Left lung (tissue), 10 donors: Measurements from ENCODE around the gene TTLL3. TPM values are rescaled to one million over a fixed set of nuclear protein-coding genes. Genes with fewer than 3 reads are reported as not detected.

Experiments
- ATAC-seq: fragments of 200-7000 bp; cut with Tn5 transposase; one replicate; pipeline ENCODE4 v1.9.1; 2020; ENCODE audit warnings: moderate library complexity
- DNase-seq, 4 donors: peaks; one replicate each; pipeline ENCODE4 v3.0.0-alpha.2; 2013 to 2020
- H3K27ac ChIP-seq, 2 donors: fragments of 200-600 bp; sonication (generic) in 1 of 2; one replicate each; pipeline versions ENCODE4 v1.5.0 to v1.8.0; 2020 to 2021
- H3K27me3 ChIP-seq, 2 donors: fragments of 200-600 bp; sonication (generic) in 1 of 2; one replicate each; pipeline versions ENCODE4 v1.5.0 to v1.8.0; 2020 to 2021
- H3K36me3 ChIP-seq, 2 donors: fragments of 200-600 bp; sonication (generic) in 1 of 2; one replicate each; pipeline versions ENCODE4 v1.5.0 to v1.8.0; 2020 to 2021
- H3K4me1 ChIP-seq, 2 donors: fragments of 200-600 bp; one replicate each; pipeline ENCODE4 v1.8.0; 2021
- H3K4me3 ChIP-seq, 2 donors: fragments of 200-600 bp; sonication (generic) in 1 of 2; one replicate each; pipeline versions ENCODE4 v1.5.0 to v1.8.0; 2020 to 2021; ENCODE audit warnings: mild to moderate bottlenecking in 1 of 2
- H3K9me3 ChIP-seq, 2 donors: fragments of 200-600 bp; sonication (generic) in 1 of 2; one replicate each; pipeline versions ENCODE4 v1.5.0 to v1.8.0; 2020 to 2021
- intact Hi-C, 2 donors: fragments of 100-400 bp; cut with DNase I; formaldehyde crosslinking; loops; one replicate each; pipeline versions ENCODE4 v1.11.2 to v1.14.2; 2022
- polyA plus RNA-seq, 6 donors: library from polyadenylated mRNA; unstranded; fragments of 120-200 nt; gene quantifications; one replicate each; pipeline ENCODE4 v1.2.1, GENCODE V29; 2013; ENCODE audit not compliant: insufficient read length in 6 of 6
- total RNA-seq, 2 donors: library from RNA; stranded (reverse); fragmentation: NEBNext Ultra II Directional; extraction: Animal tissue kit (Norgen Biotek cat#: 25700); gene quantifications; one replicate each; pipeline ENCODE4 v1.2.1, GENCODE V29; 2021
- TF ChIP-seq, protein P1 (sequence below), 2 donors: fragments of 200-600 bp; sonication (generic) in 1 of 2; IDR thresholded peaks; one replicate each; pipeline versions ENCODE4 v1.5.0 to v1.8.0; 2021; ENCODE audit warnings: antibody characterized with exemption in 2 of 2
- donor health status: DM: no; HTN: yes; CAD: no.
- donor health status: DM: no; HTN: no; CAD: no.

TTLL3 gene
- total and polyA plus RNA-seq, 8 donors, result 30.5 to 103 (median 88.6) TPM

DNA sequence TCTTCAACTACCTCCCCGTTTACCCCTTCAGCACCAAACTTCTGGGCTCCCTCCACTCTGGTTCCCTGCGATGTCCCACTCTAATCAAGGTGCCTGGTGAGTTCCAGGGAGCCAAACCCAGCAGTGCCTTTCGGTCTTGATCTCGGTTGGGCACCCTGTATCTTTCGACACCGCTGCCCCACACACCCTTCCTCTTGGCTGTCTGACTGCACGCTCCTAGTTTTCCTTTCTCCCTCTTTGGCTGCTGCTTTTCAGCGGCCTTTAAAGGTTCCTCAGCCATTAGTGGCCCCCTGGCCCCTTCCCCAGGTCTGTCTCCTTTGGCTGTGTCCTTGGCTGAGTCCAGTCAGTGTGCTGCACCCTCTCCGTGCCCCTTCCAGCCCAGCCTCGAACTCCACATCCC is 784 bp downstream of the TTLL3 start:
- ATAC-seq, result no peak
- no peak for DNase-seq
- no peaks in the 10 kb centered on the region for H3K9me3 ChIP-seq
- H3K27me3 ChIP-seq, result no peaks in the 10 kb centered on the region
- intact Hi-C loops, result no loop called here
- peaks cover 0 to 49% of the 10 kb centered on the region in 2 donors for H3K36me3 ChIP-seq
- H3K27ac ChIP-seq, result peak overlapping the region; percentile 96 to 97
- TF ChIP-seq, protein P1, sequence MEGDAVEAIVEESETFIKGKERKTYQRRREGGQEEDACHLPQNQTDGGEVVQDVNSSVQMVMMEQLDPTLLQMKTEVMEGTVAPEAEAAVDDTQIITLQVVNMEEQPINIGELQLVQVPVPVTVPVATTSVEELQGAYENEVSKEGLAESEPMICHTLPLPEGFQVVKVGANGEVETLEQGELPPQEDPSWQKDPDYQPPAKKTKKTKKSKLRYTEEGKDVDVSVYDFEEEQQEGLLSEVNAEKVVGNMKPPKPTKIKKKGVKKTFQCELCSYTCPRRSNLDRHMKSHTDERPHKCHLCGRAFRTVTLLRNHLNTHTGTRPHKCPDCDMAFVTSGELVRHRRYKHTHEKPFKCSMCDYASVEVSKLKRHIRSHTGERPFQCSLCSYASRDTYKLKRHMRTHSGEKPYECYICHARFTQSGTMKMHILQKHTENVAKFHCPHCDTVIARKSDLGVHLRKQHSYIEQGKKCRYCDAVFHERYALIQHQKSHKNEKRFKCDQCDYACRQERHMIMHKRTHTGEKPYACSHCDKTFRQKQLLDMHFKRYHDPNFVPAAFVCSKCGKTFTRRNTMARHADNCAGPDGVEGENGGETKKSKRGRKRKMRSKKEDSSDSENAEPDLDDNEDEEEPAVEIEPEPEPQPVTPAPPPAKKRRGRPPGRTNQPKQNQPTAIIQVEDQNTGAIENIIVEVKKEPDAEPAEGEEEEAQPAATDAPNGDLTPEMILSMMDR (IDR thresholded peaks at IDR 0.05), result no peak
- peaks cover 0 to 23% of the 10 kb centered on the region in 2 donors for H3K4me1 ChIP-seq
- H3K4me3 ChIP-seq, result peak overlapping the region; percentile 66 to 72

- no peak for ATAC-seq
- Histone ChIP-seq H3K4me1 (peaks cover 0 to 23% of the 10 kb centered on the region in 2 donors), H3K27ac (no peak overlapping the region), H3K9me3 (no peaks in the 10 kb centered on the region), H3K36me3 (peaks cover 0 to 37% of the 10 kb centered on the region in 2 donors), H3K4me3 (no peak overlapping the region), H3K27me3 (no peaks in the 10 kb centered on the region)
- intact Hi-C loops, result no loop called here
- DNase-seq, result no peak
- TF ChIP-seq, protein P1 (IDR thresholded peaks at IDR 0.05), result no peak
Observed at GRCh38 chr3:9812870-9813483, 2.9 kb downstream of the TTLL3 start.

GRCh38 chr3:9815986-9816385 is 5.9 kb downstream of the TTLL3 start:
- H3K4me3 ChIP-seq, result no peak overlapping the region
- no peak for ATAC-seq
- H3K27ac ChIP-seq, result no peak overlapping the region
- no peaks in the 10 kb centered on the region for H3K9me3 ChIP-seq
- peaks cover 0 to 53% of the 10 kb centered on the region in 2 donors for H3K36me3 ChIP-seq
- H3K4me1 ChIP-seq, result peaks cover 0 to under 1% of the 10 kb centered on the region in 2 donors
- no peaks in the 10 kb centered on the region for H3K27me3 ChIP-seq
- intact Hi-C loops, result no loop called here
- TF ChIP-seq, protein P1 (IDR thresholded peaks at IDR 0.05), result no peak
- peak in 1 of 4 donors; percentile 50 for DNase-seq

GRCh38 chr3:9817436-9817835 is 7.4 kb downstream of the TTLL3 start:
- Histone ChIP-seq H3K4me3 (no peak overlapping the region), H3K9me3 (no peaks in the 10 kb centered on the region), H3K27ac (no peak overlapping the region), H3K36me3 (peaks cover 0 to 53% of the 10 kb centered on the region in 2 donors), H3K4me1 (no peaks in the 10 kb centered on the region), H3K27me3 (no peaks in the 10 kb centered on the region)
- no peak for ATAC-seq
- no peak for DNase-seq
- intact Hi-C loops, result no loop called here
- TF ChIP-seq, protein P1 (IDR thresholded peaks at IDR 0.05), result no peak

GRCh38 chr3:9818666-9819335 is 8.7 kb downstream of the TTLL3 start:
- DNase-seq (no peak), ATAC-seq (no peak)
- intact Hi-C loops, result no loop called here
- H3K27me3 ChIP-seq, result no peaks in the 10 kb centered on the region
- H3K4me3 ChIP-seq, result no peak overlapping the region
- H3K36me3 ChIP-seq, result peaks cover 0 to 44% of the 10 kb centered on the region in 2 donors
- no peaks in the 10 kb centered on the region for H3K9me3 ChIP-seq
- H3K27ac ChIP-seq, result no peak overlapping the region
- no peaks in the 10 kb centered on the region for H3K4me1 ChIP-seq
- TF ChIP-seq, protein P1 (IDR thresholded peaks at IDR 0.05), result no peak
